GM13977 (cell line): ENCODE measurements around the gene MICALL2.
A peak's percentile ranks its signal among the peaks of the same experiment; 100 is the strongest.

Experiments
- DNase-seq: peaks from one replicate; pipeline ENCODE4 v3.0.0; 2012; ENCODE audit warnings: low spot score
- in situ Hi-C: fragments of 300-500 bp; cut with MboI; formaldehyde crosslinking; loops from one replicate; pipeline ENCODE4 v1.12.0; 2022; ENCODE audit warnings: low sequenced_read_pairs, low pct_unique_long_range_greater_than_20kb, mixed read lengths, inconsistent platforms; ENCODE audit not compliant: unreplicated experiment
- TF ChIP-seq, protein P1 (sequence below): IDR thresholded peaks from 2 replicates; pipeline ENCODE4 v1.5.1; 2012; ENCODE audit warnings: mild to moderate bottlenecking, control low read depth; ENCODE audit not compliant: insufficient read depth; ENCODE audit errors: extremely low read depth, missing control alignments

MICALL2 gene

DNA sequence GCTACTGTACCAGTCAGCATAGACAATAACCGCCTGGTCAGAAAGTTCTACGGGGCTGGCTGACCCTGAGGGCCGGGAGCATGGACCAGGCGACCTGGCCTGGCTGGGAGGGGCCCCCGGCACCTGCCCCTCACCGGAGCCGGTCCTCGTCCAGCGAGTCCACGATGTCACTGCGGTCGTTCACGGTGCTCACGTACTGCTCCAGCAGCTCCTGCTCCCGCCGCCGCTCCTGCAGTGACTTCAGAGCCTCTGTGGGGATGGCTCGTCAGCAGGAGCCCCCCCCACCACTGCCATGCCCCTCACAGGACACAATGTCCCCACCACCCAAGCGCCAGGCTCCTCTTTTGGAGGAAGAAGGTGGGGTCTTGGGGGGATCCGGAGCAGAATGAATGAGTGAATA lies 22.7 kb downstream of the MICALL2 start:
- DNase-seq, result no peak
- TF ChIP-seq, protein P1, sequence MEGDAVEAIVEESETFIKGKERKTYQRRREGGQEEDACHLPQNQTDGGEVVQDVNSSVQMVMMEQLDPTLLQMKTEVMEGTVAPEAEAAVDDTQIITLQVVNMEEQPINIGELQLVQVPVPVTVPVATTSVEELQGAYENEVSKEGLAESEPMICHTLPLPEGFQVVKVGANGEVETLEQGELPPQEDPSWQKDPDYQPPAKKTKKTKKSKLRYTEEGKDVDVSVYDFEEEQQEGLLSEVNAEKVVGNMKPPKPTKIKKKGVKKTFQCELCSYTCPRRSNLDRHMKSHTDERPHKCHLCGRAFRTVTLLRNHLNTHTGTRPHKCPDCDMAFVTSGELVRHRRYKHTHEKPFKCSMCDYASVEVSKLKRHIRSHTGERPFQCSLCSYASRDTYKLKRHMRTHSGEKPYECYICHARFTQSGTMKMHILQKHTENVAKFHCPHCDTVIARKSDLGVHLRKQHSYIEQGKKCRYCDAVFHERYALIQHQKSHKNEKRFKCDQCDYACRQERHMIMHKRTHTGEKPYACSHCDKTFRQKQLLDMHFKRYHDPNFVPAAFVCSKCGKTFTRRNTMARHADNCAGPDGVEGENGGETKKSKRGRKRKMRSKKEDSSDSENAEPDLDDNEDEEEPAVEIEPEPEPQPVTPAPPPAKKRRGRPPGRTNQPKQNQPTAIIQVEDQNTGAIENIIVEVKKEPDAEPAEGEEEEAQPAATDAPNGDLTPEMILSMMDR, result no peak
- in situ Hi-C loops, result no loop called here

DNA sequence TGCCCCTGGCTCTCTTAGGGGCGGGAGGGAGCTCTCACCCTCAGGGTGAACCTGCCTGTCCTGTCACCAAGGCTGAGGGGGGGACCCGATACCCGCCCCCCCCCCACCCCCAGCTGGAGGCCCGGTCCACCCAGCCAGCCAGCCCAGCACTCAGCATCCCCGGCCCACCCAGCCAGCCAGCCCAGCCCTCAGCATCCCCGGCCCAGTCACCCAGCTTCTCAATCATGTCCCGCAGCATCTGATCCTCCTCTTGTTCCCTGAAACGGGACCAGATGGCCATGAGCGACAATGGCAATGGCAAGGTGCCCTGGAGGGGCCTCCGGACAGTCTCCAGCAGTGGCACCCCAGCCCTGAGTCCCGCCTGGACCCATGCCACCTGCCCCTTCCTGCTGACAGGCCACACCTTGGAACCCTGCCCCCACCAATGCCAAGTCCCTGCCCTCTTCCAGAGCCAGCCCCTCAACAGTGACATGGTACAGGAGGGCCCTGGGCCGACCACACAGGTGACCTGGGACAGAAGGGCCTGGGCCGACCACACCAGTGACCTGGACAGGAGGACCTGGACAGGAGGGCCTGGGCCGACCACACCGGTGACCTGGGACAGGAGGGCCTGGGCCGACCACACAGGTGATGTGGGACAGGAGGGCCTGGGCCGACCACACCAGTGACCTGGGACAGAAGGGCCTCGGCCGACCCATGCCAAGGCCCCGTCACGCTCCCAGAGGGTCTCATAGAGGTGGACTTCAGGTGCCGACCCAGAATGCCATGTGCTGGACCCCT lies 24.2 kb downstream of the MICALL2 start:
- in situ Hi-C loops, result no loop called here
- no peak for DNase-seq
- TF ChIP-seq, protein P1, result no peak

GRCh38 chr7:1434165-1434718 lies 25.0 kb downstream of the MICALL2 start:
- TF ChIP-seq, protein P1, result no peak
- in situ Hi-C loops, result no loop called here
- DNase-seq, result no peak

DNA sequence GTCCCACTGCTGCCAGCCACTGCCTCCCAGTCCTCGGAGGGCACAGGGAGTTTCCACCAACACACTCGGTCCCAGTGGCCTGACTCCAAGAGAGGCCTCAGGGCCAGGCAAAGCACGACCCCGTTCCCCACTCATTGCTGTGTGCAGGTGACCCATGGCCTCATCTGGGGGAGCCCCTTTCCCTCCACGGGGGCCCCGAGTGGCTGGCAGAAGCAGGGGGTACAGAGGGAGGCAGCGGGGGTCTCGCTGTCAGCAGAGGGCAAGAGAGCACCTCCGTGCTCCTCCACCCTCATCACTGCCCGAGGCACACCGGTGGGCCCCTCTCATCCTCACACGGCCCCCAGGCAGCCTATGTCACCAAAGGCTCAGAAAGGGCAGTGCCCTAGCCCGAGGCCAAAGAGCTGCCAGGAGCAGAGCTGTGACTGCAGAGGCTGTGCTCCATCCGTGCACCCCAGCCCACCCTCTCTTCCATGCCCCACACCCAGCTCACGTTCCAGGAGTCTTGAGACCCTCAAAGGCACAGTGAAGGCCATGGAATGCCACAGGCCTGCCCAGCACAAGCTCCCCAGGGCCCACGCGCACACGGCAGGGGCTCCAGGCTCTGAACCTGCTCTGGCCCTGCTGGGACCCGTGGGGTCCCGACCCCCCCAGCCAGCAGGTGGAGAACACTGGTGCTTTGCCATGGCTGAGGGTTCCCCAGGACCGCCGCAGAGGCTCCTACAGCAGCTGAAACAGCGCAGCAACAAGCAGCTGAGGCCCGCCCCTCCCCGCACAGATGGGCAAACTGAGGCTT lies 25.9 kb downstream of the MICALL2 start:
- TF ChIP-seq, protein P1, result no peak
- in situ Hi-C loops, result no loop called here
- no peak for DNase-seq

DNA sequence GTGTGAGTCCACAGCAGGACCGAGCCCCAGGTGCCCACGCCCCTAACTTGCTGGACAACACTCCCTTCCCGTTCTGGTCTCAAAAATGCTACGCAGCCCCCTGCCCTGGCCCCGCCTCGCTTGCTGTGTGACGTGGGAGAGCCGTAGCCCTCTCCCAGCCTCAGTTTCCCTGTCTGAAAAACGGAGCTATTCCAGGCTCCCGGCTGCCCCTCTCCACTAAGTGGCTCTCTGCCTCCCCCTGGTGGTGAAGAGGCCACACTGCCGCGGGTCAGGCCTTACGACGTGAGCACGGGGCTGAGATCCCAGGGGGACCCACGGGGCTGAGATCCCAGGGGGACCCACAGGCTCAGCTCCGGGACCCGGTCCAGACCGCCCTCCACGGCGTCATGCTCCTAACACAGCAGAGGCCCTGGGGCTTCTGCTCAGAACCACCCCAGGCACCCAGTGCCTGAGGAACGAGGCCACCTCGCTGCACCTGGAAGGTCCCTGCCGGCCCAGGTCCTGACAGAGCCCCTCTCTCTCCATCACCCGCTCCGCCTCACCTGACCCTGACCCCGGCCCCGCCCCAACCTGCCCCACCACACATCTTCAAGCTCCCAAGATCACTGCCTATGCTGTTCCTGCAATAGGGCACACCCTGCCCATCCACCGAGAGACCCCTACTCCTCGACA lies 26.7 kb downstream of the MICALL2 start:
- in situ Hi-C loops, result no loop called here
- peak; percentile 89 for DNase-seq
- TF ChIP-seq, protein P1, result peak; percentile 99

DNA sequence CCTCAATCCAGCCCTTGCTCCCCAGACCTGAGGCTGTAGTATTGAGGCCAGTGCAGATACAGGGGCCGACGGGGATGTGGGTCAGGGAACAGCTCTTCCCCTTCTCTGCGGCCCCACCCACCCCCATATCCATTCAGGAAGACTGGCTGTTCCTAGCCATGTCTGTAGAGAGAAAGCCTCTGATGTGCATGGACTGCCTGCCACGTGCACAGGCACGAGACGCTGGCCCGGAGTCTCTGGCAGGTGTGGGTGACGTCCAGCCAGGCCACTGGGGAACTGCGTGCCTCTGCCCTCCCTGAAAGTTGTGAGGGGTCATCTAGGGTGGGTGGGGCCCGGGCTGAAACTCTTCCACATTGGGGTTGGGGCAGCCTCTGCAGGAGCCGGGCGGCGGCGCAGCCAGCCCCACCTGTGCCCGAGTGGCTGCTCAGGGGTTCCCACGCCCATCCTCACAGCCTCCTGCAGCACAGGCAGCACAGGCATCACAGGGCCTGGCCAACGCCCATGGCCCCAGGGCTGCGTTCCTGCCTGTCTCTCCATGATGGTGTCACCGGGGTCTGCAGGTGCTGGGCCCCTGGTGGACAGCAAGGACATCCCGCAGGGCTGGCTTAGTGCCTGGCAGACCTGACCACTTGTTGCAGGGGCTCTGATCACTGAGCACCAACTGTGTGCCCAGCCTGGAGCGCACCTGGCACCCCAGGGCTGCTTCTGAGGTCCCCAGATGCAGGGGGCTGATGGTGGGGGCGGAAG lies 27.5 kb downstream of the MICALL2 start:
- no peak for DNase-seq
- TF ChIP-seq, protein P1, result no peak
- in situ Hi-C loops, result no loop called here
